ENCODE data around the gene PTPN21. TPM values are rescaled to one million over a fixed set of nuclear protein-coding genes. Genes with fewer than 3 reads are reported as not detected.

PTPN21 gene
- polyA plus RNA-seq, 2 of the 4 experiments (the other 2 are of a cell fraction), result 6.5 to 8.3 TPM

- DNase-seq (ENCODE audit: low read depth in 1 of 2, low spot score in 1 of 2), result no peak
- H3K4me3 ChIP-seq, result peak overlapping the region; percentile 63
- peak overlapping the region; percentile 86 to 91; a peak in 5 of 6 replicates for H3K27ac ChIP-seq
- no peak for FAIRE-seq
- H3K4me1 ChIP-seq, result peaks cover 32% of the 10 kb centered on the region
- ATAC-seq, result no peak
- TF ChIP-seq KDM1A (IDR thresholded peaks at IDR 0.05; ENCODE audit: low read depth), result no peak
- TF ChIP-seq JUN (IDR thresholded peaks at IDR 0.05), result no peak
- no peak for TF ChIP-seq KDM5A (IDR thresholded peaks at IDR 0.05)
- no peak for TF ChIP-seq HEYL (CRISPR knock-in tag; IDR thresholded peaks at IDR 0.05)
- TF ChIP-seq HDAC2 (IDR thresholded peaks at IDR 0.05), result no peak
- no peak for TF ChIP-seq RAD21 (conservative IDR thresholded peaks at IDR 0.05 in 1 of 2, IDR thresholded peaks at IDR 0.05 in 1 of 2)
- no peak for TF ChIP-seq CBX2 (IDR thresholded peaks at IDR 0.05; ENCODE audit: borderline replicate concordance, low read depth)
- TF ChIP-seq PBX3 (IDR thresholded peaks at IDR 0.05), result no peak
- TF ChIP-seq CBX8 (IDR thresholded peaks at IDR 0.05), result no peak
- no peak for TF ChIP-seq REST (IDR thresholded peaks at IDR 0.05)
- no peak for TF ChIP-seq SMC3 (IDR thresholded peaks at IDR 0.05)
- TF ChIP-seq RFX5 (IDR thresholded peaks at IDR 0.05), result no peak
- TF ChIP-seq ATOH8 (CRISPR knock-in tag; IDR thresholded peaks at IDR 0.05; ENCODE audit: low read depth), result no peak
- no peak for TF ChIP-seq E2F6 (IDR thresholded peaks at IDR 0.05; ENCODE audit: borderline replicate concordance, low read depth)
- TF ChIP-seq MAZ (IDR thresholded peaks at IDR 0.05; ENCODE audit: borderline replicate concordance, low read depth, low read length), result no peak
- no peak for TF ChIP-seq ZFP36 (IDR thresholded peaks at IDR 0.05; ENCODE audit: borderline replicate concordance, partially characterized antibody)
- TF ChIP-seq HOXA7 (CRISPR knock-in tag; IDR thresholded peaks at IDR 0.05), result no peak
- no peak for TF ChIP-seq CEBPB (IDR thresholded peaks at IDR 0.05)
- no peak for TF ChIP-seq FOXS1 (CRISPR knock-in tag; IDR thresholded peaks at IDR 0.05)
- TF ChIP-seq POLR2AphosphoS2 (conservative IDR thresholded peaks at IDR 0.05; ENCODE audit: low read length), result no peak
- peak overlapping the region; percentile 90 for H3K4me2 ChIP-seq
- 87% methylated on average over 19 of the region's 23 CpGs for WGBS (ENCODE audit: missing lambda C conversion rate)
- H3K9me3 ChIP-seq, result no peaks in the 10 kb centered on the region
- POLR2A ChIA-PET, result no interaction called here
- CTCF ChIA-PET, result interaction anchor here (0.9 to 1.5 kb wide), 3 partner anchors 8 to 59 kb away, joined by 3 to 4 read pairs (median 3); no protein-coding TSS in a partner anchor
Measured at GRCh38 chr14:88551980-88552431, 2.8 kb downstream of the PTPN21 start.

GRCh38 chr14:88551094-88551870 is 3.5 kb downstream of the PTPN21 start:
- CTCF ChIA-PET, result interaction anchor here (0.9 to 1.8 kb wide), 6 partner anchors 9 to 362 kb away, joined by 3 to 4 read pairs (median 3); no protein-coding TSS in a partner anchor
- Histone ChIP-seq H3K4me2 (peak overlapping the region; percentile 90), H3K27ac (peak overlapping the region; percentile 86 to 91), H3K4me3 (peak overlapping the region; percentile 63), H3K9me3 (no peaks in the 10 kb centered on the region), H3K4me1 (peaks cover 32% of the 10 kb centered on the region)
- DNase-seq (ENCODE audit: low read depth in 1 of 2, low spot score in 1 of 2), result peak; percentile 91
- WGBS (ENCODE audit: missing lambda C conversion rate), result 15% methylated on average over 40 of the region's 50 CpGs
- ATAC-seq, result peak; percentile 75 to 93
- FAIRE-seq, result no peak
- POLR2A ChIA-PET, result no interaction called here
- TF ChIP-seq RAD21 (conservative IDR thresholded peaks at IDR 0.05 in 1 of 2, IDR thresholded peaks at IDR 0.05 in 1 of 2) (peak; percentile 43 to 55; a peak in 4 of 5 replicates), EHF (CRISPR knock-in tag; IDR thresholded peaks at IDR 0.05) (no peak), CBX8 (IDR thresholded peaks at IDR 0.05) (no peak), MYC (IDR thresholded peaks at IDR 0.05; ENCODE audit: borderline replicate concordance, low read length) (peak; percentile 77; the same call in 1 of the 2 replicates), EHMT2 (IDR thresholded peaks at IDR 0.05; ENCODE audit: low read depth) (no peak), FOSL2 (IDR thresholded peaks at IDR 0.05) (no peak), FOSL2 (CRISPR knock-in tag; IDR thresholded peaks at IDR 0.05) (peak; percentile 40; the same call in 1 of the 2 replicates), CBX2 (IDR thresholded peaks at IDR 0.05; ENCODE audit: borderline replicate concordance, low read depth) (no peak), JUN (IDR thresholded peaks at IDR 0.05) (peak; percentile 64 to 83; a peak in 3 of 5 replicates), RFX5 (IDR thresholded peaks at IDR 0.05) (no peak), NR3C1 (IDR thresholded peaks at IDR 0.05) (no peak), ATOH8 (CRISPR knock-in tag; IDR thresholded peaks at IDR 0.05; ENCODE audit: low read depth) (peak; percentile 68; the same call in 1 of the 2 replicates), PBX3 (IDR thresholded peaks at IDR 0.05) (peak; percentile 57; the same call in 1 of the 2 replicates), SMC3 (IDR thresholded peaks at IDR 0.05) (peak; percentile 31; the same call in 1 of the 3 replicates), RCOR1 (IDR thresholded peaks at IDR 0.05; ENCODE audit: low read depth, low read length) (no peak)
